ENCODE results near the gene CNOT4. TPM values are rescaled to one million over a fixed set of nuclear protein-coding genes. Genes with fewer than 3 reads are reported as not detected.

Gene CNOT4
- total and polyA plus RNA-seq, 3 donors from 2014 or later = 38.2 to 56.7 (median 53.2) TPM

GRCh38 chr7:135330088-135330487, 179.8 kb downstream of the CNOT4 start:
- no peak for DNase-seq

GRCh38 chr7:135328526-135328925, 181.4 kb downstream of the CNOT4 start:
- H3K4me3 ChIP-seq = no peak overlapping the region
- H3K9me3 ChIP-seq = no peaks in the 10 kb centered on the region
- H3K36me3 ChIP-seq (ENCODE audit: low read depth, missing control alignments) = no peaks in the 10 kb centered on the region
- H3K27me3 ChIP-seq = no peaks in the 10 kb centered on the region
- intact Hi-C loops (cut with DNase I; ENCODE audit: low total_unique reads) = no loop called here
- H3K27ac ChIP-seq = no peak overlapping the region
- H3K4me1 ChIP-seq = no peaks in the 10 kb centered on the region
- 71 to 76% methylated on average over 7 of the region's 7 CpGs for WGBS, 2 donors
- DNase-seq = no peak
- TF ChIP-seq POLR2A (IDR thresholded peaks at IDR 0.05) (no peak), CTCF (IDR thresholded peaks at IDR 0.05) (no peak)

More at GRCh38 chr7:135330088-135330487, 179.8 kb downstream of the CNOT4 start:
- no peaks in the 10 kb centered on the region for H3K9me3 ChIP-seq
- no peak overlapping the region for H3K27ac ChIP-seq
- H3K27me3 ChIP-seq = no peaks in the 10 kb centered on the region
- intact Hi-C loops (cut with DNase I; ENCODE audit: low total_unique reads) = no loop called here
- no peaks in the 10 kb centered on the region for H3K36me3 ChIP-seq (ENCODE audit: low read depth, missing control alignments)
- no peak for TF ChIP-seq POLR2A (IDR thresholded peaks at IDR 0.05)
- no peak for TF ChIP-seq CTCF (IDR thresholded peaks at IDR 0.05)
- WGBS, 2 donors = 73% methylated on average over 1 of the region's 1 CpG; no CpG with 5 or more reads in 1 of the 2 donors
- H3K4me1 ChIP-seq = no peaks in the 10 kb centered on the region
- H3K4me3 ChIP-seq = no peak overlapping the region

- H3K36me3 ChIP-seq (ENCODE audit: low read depth, missing control alignments) = no peaks in the 10 kb centered on the region
- H3K27me3 ChIP-seq = no peaks in the 10 kb centered on the region
- H3K9me3 ChIP-seq = no peaks in the 10 kb centered on the region
- H3K27ac ChIP-seq = no peak overlapping the region
- intact Hi-C loops (cut with DNase I; ENCODE audit: low total_unique reads) = no loop called here
- no peak overlapping the region for H3K4me3 ChIP-seq
- 77 to 89% methylated on average over 3 of the region's 3 CpGs for WGBS, 2 donors
- peak; percentile 28 for DNase-seq
- H3K4me1 ChIP-seq = no peaks in the 10 kb centered on the region
- TF ChIP-seq CTCF (IDR thresholded peaks at IDR 0.05) (no peak), POLR2A (IDR thresholded peaks at IDR 0.05) (no peak)
These were observed 181.8 kb downstream of the CNOT4 start for GRCh38 chr7:135328053-135328452.

- H3K27me3 ChIP-seq = no peaks in the 10 kb centered on the region
- no peaks in the 10 kb centered on the region for H3K4me1 ChIP-seq
- WGBS, 2 donors = 86% methylated on average over 3 of the region's 3 CpGs
- DNase-seq = no peak
- intact Hi-C loops (cut with DNase I; ENCODE audit: low total_unique reads) = no loop called here
- no peak overlapping the region for H3K4me3 ChIP-seq
- no peaks in the 10 kb centered on the region for H3K36me3 ChIP-seq (ENCODE audit: low read depth, missing control alignments)
- TF ChIP-seq POLR2A (IDR thresholded peaks at IDR 0.05) = no peak
- no peak for TF ChIP-seq CTCF (IDR thresholded peaks at IDR 0.05)
- H3K27ac ChIP-seq = no peak overlapping the region
- no peaks in the 10 kb centered on the region for H3K9me3 ChIP-seq
These were observed 182.4 kb downstream of the CNOT4 start for GRCh38 chr7:135327458-135327857.

- H3K27me3 ChIP-seq = no peaks in the 10 kb centered on the region
- H3K9me3 ChIP-seq = no peaks in the 10 kb centered on the region
- no peak for TF ChIP-seq CTCF (IDR thresholded peaks at IDR 0.05)
- H3K4me1 ChIP-seq = no peaks in the 10 kb centered on the region
- no peaks in the 10 kb centered on the region for H3K36me3 ChIP-seq (ENCODE audit: low read depth, missing control alignments)
- DNase-seq = no peak
- intact Hi-C loops (cut with DNase I; ENCODE audit: low total_unique reads) = no loop called here
- H3K27ac ChIP-seq = no peak overlapping the region
- no peak overlapping the region for H3K4me3 ChIP-seq
These were observed 183.1 kb downstream of the CNOT4 start for GRCh38 chr7:135326636-135327280.
